ENCODE measurements around the gene C10orf90.
"Not testable (repeated sequence)": the region's sequence is repeated elsewhere in the genome, so short reads cannot be mapped to it uniquely, and the experiment has no call there.

Gene C10orf90

GRCh38 chr10:126380352-126381076 lies 290.0 kb downstream of the C10orf90 start:
- no peak for DNase-seq

- DNase-seq: not testable (repeated sequence)
These were observed 291.3 kb downstream of the C10orf90 start for GRCh38 chr10:126379166-126379565.

DNA sequence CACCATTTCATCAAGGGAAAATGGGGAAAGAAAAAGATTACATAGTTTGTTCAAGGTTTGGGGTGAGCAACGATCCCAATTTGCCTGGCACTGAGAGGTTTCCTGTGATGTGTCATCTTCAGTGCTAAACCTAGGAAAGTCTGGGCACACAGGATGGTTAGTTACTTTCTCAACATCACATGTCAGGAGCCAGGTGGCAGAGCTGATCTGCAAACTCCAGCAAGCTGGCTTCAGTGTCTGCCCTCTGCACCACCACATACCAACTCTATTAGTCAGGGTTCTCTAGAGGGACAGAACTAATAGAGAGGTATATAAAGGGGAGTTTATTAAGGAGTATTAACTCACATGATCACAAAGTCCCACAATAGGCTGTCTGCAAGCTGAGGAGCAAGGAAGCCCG lies 293.5 kb downstream of the C10orf90 start:
- DNase-seq: peak; percentile 46

GRCh38 chr10:126375926-126376554 lies 294.5 kb downstream of the C10orf90 start:
- DNase-seq: no peak

GRCh38 chr10:126375299-126375698 lies 295.2 kb downstream of the C10orf90 start:
- no peak for DNase-seq

Data from fibroblast of skin of right quadriceps (primary cell).